ENCODE results near the gene KCNK18. TPM values are rescaled to one million over a fixed set of nuclear protein-coding genes. Genes with fewer than 3 reads are reported as not detected.

The KCNK18 gene
- total RNA-seq, 1 donor, result not detected

- Histone ChIP-seq H3K9me3 (ENCODE audit: low read depth, low read length) (no peaks in the 10 kb centered on the region), H3K4me3 (ENCODE audit: insufficient read depth, low read length) (peak overlapping the region; percentile 70), H3K36me3 (ENCODE audit: insufficient read depth, low read length) (no peaks in the 10 kb centered on the region), H3K4me1 (ENCODE audit: insufficient read depth, low read length) (peaks cover 5% of the 10 kb centered on the region), H4K20me1 (ENCODE audit: insufficient read depth, low read length) (no peaks in the 10 kb centered on the region), H3K27me3 (ENCODE audit: insufficient read depth, low read length) (peaks cover 23% of the 10 kb centered on the region), H3K4me2 (ENCODE audit: insufficient read depth, low read length) (peak overlapping the region; percentile 96), H2AFZ (ENCODE audit: low read length) (peak overlapping the region; percentile 74), H3K79me2 (ENCODE audit: insufficient read depth, low read length) (no peaks in the 10 kb centered on the region), H3K27ac (ENCODE audit: low read depth, low read length) (no peak overlapping the region)
- TF ChIP-seq CTCF (IDR thresholded peaks at IDR 0.05; ENCODE audit: extremely low read depth, low read depth, low read length), result no peak
- DNase-seq (ENCODE audit: insufficient read length, low spot score, missing footprints), result no peak
Observed at GRCh38 chr10:117216028-117216427, 18.7 kb downstream of the KCNK18 start.

- Histone ChIP-seq H3K79me2 (ENCODE audit: insufficient read depth, low read length) (no peaks in the 10 kb centered on the region), H3K9me3 (ENCODE audit: low read depth, low read length) (no peaks in the 10 kb centered on the region), H3K4me2 (ENCODE audit: insufficient read depth, low read length) (peak overlapping the region; percentile 96)
Observed at GRCh38 chr10:117216611-117217195, 19.4 kb downstream of the KCNK18 start.

GRCh38 chr10:117217196-117217761 is 20.0 kb downstream of the KCNK18 start:
- no peak for DNase-seq (ENCODE audit: insufficient read length, low spot score, missing footprints)
- H3K27me3 ChIP-seq (ENCODE audit: insufficient read depth, low read length), result peaks cover 23% of the 10 kb centered on the region
- H3K79me2 ChIP-seq (ENCODE audit: insufficient read depth, low read length), result no peaks in the 10 kb centered on the region

More at GRCh38 chr10:117216611-117217195, 19.4 kb downstream of the KCNK18 start:
- Histone ChIP-seq H3K27ac (ENCODE audit: low read depth, low read length) (no peak overlapping the region), H2AFZ (ENCODE audit: low read length) (peak overlapping the region; percentile 95), H3K4me3 (ENCODE audit: insufficient read depth, low read length) (peak overlapping the region; percentile 70), H3K4me1 (ENCODE audit: insufficient read depth, low read length) (peaks cover 5% of the 10 kb centered on the region), H3K27me3 (ENCODE audit: insufficient read depth, low read length) (peaks cover 23% of the 10 kb centered on the region), H4K20me1 (ENCODE audit: insufficient read depth, low read length) (no peaks in the 10 kb centered on the region), H3K36me3 (ENCODE audit: insufficient read depth, low read length) (no peaks in the 10 kb centered on the region)
- peak; percentile 98 for DNase-seq (ENCODE audit: insufficient read length, low spot score, missing footprints)
- peak; percentile 90 for TF ChIP-seq CTCF (IDR thresholded peaks at IDR 0.05; ENCODE audit: extremely low read depth, low read depth, low read length)

More at GRCh38 chr10:117217196-117217761, 20.0 kb downstream of the KCNK18 start:
- H3K4me2 ChIP-seq (ENCODE audit: insufficient read depth, low read length), result peak overlapping the region; percentile 96
- H3K27ac ChIP-seq (ENCODE audit: low read depth, low read length), result no peak overlapping the region
- no peaks in the 10 kb centered on the region for H4K20me1 ChIP-seq (ENCODE audit: insufficient read depth, low read length)
- H3K4me1 ChIP-seq (ENCODE audit: insufficient read depth, low read length), result peaks cover 5% of the 10 kb centered on the region
- H3K9me3 ChIP-seq (ENCODE audit: low read depth, low read length), result no peaks in the 10 kb centered on the region
- H3K36me3 ChIP-seq (ENCODE audit: insufficient read depth, low read length), result no peaks in the 10 kb centered on the region
- H2AFZ ChIP-seq (ENCODE audit: low read length), result peak overlapping the region; percentile 95
- H3K4me3 ChIP-seq (ENCODE audit: insufficient read depth, low read length), result peak overlapping the region; percentile 70
- TF ChIP-seq CTCF (IDR thresholded peaks at IDR 0.05; ENCODE audit: extremely low read depth, low read depth, low read length), result no peak

All from osteoblast (primary cell).